ENCODE results near the gene ACSBG1.
A peak's percentile ranks its signal among the peaks of the same experiment; 100 is the strongest.
"Not testable (repeated sequence)": the region's sequence is repeated elsewhere in the genome, so short reads cannot be mapped to it uniquely, and the experiment has no call there.

The ACSBG1 gene

DNA sequence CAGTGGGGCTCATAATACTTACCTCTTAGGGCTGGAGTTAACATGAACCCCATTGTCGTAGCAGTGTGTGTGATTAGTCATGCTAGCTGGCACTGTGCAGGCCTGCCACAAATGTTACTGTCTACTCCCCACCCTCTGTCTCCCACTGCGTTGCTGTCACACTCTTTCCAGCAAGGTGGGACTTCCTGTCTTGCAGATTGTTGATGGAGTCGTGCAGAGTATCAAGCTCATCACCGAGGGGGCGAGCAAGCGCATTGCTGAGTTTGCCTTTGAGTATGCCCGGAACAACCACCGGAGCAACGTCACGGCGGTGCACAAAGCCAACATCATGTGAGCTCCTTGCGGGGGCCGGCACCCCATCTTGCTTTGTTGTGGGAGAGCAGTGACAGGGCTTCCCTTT, 72.3 kb downstream of the ACSBG1 start:
- no peak for DNase-seq

DNA sequence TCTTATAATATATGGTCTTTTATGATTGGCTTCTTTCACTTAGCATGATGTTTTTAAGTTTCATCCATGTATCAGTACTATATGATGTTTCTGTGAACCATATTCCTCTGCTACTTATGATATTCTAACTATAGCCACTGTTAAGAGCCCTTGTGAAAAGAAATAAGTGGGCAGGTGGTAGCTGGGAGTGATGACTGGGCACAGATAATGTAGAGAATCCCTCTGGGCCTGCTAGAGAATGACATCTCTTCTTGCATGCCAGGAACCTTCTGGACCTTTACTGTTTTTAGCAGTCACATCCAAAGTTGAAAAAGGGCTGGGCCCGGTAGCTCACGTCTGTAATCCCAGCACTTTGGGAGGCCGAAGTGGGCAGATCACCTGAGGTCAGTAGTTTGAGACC, 75.0 kb downstream of the ACSBG1 start:
- no peak for DNase-seq

DNA sequence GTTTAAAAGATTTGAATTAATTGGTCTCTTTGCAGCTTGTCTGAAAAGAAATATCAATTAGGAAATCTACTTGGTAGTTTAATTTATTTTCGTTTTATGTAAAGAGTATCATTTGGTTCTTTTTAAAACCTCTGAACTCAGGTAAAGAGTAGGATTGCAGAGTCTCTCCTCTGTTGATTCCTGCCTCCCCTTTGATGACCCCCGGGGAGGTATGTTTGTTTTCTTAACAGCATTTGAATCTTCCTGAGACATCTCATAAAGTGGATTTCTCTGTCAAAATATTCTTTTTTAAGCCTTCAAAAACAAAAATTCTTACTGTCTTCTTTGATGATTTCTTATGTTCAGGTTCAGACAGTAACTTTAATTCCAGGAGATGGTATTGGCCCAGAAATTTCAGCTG, 77.2 kb downstream of the ACSBG1 start:
- no peak for DNase-seq

DNA sequence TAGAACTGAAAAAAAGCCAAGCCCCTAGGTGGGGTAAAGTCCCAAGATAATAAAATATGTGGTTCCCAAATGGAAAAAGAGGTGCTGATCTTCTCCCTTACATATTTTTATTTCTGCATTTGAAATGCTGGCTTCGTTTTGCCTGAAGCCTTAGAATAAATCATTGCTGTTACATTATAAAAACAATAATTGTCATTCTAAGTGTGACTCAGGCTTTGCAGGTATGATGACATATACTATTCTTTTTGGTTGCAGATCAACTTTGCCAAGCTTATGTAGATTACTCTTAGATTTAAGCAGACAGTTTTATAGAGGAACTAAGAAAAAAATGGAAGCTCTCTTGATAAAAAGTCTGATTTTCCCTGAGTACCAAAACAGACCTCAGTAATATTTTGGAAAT, 77.7 kb downstream of the ACSBG1 start:
- no peak for DNase-seq

GRCh38 chr15:78155355-78155939, 78.9 kb downstream of the ACSBG1 start:
- DNase-seq, result no peak

- DNase-seq, result no peak
Measured at GRCh38 chr15:78154955-78155354, 79.4 kb downstream of the ACSBG1 start.

DNA sequence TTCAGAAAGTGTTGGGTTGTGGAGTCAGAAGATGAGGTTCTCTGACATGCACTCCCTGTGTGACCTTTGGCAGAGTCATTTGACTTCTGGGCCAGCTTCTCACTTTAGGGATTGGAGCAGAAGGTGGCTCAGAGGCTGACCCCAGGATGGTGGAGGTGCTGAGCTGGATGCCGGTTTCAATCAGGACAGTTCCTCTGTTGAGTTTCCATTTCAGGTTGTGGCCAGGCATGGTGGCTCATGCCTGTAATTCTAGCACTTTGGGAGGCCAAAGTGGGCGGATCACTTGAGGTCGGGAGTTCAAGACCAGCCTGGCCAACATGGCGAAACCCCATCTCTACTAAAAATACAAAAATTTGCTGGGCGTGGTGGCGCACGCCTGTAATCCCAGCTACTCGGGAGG, 83.3 kb downstream of the ACSBG1 start:
- not testable (repeated sequence) for DNase-seq

DNA sequence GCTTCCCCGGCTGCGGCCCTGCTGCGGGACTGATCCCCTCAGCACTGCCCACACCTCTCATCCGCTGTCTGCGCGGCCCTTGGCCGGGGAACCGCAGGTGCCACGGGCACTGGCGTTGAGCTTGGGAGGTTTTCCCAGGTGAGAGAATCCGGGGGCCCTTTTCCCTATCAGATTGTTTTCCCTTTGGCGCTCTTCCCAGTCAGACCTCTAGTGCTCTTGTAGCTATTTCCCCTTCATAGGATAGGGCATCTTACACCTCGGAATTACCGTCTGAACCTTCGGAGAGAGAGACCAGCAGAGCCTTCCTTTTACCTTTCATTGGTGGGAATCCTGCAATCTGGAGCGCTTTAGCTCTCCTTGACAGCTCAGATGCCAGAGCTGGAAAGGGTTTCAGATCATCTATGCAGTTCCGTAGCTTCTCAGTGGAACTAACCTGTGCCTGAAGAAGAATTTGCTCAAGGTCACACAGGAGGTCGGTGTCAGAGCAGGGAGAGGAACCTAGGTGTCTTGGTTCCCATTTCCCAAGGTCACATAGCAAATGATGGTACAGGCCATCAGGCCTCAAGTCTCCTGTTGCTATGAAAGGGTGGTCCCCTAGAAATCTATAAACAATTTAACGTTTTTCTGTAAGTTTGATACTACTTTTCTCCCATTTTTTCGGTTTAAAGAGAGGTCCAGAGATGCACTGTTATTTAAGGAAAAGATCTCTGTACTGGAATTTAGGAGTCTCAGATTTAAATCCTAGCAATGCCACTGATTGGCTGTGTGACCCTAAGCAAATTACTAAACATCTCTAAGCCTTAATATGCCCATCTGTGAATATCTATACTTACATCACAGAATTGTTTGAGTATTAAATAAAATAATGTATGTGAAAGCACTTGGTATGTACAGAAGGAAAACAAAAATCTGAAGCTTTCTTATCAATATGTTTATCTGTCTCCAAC, 84.3 kb downstream of the ACSBG1 start:
- DNase-seq, result peak; percentile 38

GRCh38 chr15:78149068-78149804, 85.1 kb downstream of the ACSBG1 start, which contains the start of gene IDH3A:
IDH3A (plus strand) TSS chr15:78149362; CDS start chr15:78149404, 42 bp downstream.
- peak; percentile 94 for DNase-seq

DNA sequence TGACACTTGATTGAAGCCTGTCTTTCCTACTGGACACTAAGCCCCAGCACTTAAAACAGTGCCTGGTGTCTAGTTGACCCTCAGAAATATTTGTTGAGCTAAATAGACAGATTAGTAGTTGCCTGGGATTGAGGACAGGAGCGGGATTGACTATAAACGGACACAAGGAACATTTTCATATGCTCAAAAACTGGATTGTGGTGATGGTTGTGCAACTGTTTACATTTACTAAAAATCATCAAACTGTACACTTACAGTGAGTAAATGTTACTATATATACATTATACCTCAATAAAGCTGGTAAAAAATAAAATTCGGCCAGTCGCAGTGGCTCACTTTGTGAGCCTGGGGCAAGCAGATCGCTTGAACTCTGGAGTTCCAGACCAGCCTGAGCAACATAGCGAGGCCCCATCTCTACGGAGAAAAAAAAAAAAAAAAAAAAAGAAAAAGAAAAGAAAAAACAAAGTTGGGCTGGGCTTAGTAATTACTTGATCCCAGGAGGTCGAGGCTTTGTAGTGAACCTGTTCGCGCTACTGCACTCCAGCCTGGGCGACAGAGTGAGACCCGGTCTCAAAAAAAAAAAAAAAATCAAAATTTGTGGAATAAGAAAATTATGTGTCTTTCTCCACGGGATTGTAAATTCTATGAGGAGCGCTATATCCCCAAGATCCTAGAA, 85.8 kb downstream of the ACSBG1 start:
- DNase-seq, result peak; percentile 53

DNA sequence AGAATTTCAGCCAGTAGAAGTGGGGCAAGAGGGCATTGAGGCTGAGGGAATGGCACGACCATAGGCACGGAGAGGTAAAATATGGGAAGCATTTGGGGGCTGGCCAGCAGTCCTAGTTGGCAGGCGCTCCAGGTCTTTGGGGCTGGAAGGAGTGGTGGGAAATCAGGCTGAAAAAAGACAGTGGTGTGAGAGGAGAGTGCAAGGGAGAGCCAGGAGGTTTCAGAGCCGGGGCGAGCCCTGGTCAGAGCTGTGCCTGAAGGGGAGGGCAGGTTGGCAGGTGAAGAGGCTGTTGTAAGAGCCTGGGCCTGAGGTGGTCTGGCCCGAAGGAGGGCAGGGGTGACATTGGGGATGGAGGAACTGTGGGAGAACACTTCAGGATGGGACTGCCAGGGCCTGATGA, 86.8 kb downstream of the ACSBG1 start:
- DNase-seq, result no peak

DNA sequence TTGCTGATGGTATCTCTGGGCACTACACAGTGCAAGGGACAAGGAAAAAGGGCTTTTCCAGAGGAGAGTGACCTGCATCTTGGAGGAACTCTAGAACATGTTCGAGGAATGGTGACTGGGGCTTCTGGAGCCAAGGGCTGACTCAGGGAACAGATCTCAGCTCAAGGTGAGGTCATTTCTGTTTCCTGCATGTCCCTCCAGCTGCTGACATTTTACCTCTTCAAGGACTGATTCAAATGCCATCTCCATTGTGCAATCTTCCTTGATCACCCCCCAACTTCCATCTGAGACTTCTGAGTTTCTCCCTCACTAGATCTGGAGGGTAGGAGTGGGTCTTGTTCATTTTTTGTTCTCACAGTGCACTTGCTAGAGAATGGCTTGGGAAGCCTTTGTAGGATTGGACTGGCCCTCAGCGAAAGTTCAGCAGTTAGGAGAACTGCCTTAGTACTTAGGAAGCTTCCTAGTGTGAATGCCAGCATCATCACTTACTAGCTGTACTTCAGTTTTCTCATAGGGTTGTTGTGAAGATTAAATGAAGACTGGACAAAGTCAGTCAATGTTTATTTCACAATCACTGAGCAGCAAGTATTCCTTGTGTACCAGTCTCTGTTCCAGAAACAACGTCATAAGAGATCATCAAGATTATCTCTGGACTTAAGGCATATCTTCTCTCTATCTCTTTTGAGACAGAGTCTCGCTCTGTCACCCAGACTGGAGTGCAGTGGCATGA, 87.8 kb downstream of the ACSBG1 start:
- DNase-seq, result no peak

DNA sequence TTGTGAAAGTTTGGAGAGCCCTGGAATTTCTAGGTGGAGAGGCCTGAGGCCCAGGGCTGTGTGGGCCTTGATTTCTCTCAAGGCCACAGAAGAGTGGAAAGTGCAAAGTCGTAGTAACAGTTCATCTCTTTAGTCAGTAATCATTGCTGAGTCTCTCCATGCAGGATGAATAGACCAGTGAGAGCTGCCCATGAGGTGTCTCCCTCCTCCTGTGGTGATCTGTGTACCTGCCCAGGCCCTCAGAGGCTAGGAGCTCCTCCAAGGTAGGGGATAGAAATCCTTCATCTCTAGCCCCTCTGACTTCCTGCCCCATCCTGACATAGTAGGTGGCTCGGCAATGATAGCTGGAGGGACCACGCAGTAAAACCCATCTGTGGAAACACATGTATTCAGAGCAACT, 92.0 kb downstream of the ACSBG1 start:
- no peak for DNase-seq

DNA sequence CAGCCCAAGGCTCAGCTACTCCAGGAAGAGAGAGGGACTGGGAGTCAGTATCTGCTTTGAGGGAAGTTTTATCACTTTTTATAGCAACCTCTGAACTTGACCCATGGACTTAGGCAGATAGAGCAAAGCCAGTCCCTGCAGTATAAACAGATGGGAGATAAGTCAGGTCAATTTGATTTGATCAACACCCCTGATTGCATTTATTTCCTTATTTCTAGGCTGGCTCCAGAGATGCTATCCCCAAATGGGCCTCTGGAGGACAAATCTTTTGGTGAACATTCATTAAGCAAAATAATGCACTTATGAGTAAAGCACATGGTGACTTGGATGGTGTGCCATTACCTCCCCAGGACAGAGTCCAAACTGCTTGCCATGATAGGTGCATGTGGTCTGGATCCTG, 94.1 kb downstream of the ACSBG1 start:
- DNase-seq, result no peak

DNA sequence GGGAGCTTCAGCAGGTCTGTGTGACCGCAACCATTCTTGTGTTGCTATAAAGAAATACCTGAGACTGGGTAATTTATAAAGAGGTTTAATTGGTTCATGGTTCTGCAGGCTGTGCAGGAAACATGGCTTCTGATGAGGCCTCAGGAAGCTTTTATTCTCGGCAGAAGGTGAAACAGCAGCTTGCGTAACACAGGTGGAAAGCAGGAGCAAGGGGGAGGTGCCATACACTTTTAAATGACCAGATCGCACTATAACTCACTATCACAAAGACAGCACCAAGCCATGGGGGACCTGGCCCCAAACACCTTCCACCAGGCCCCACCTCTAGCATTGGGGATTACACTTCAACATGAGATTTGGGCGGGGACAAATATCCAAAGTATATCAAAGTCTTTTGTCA, 94.8 kb downstream of the ACSBG1 start:
- DNase-seq, result no peak

DNA sequence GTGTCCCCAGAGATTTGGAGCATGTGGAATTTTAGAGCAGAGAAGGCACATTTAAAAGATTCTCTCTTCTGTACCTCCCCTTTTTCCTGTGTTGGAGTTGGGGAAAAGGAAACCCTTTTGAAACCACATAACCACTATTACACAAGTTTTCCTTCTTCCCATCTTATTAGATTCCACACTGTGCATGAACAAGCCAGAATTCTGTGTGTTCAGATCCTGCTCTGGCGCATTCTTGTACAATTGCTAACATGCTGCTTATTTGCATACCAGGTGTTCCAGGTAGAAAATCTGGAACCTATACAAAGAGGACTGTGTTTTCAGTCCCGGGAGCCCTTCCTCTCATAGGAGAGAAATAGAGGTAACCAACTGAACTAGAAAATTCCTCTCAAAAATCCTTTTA, 100.6 kb downstream of the ACSBG1 start:
- no peak for DNase-seq

DNA sequence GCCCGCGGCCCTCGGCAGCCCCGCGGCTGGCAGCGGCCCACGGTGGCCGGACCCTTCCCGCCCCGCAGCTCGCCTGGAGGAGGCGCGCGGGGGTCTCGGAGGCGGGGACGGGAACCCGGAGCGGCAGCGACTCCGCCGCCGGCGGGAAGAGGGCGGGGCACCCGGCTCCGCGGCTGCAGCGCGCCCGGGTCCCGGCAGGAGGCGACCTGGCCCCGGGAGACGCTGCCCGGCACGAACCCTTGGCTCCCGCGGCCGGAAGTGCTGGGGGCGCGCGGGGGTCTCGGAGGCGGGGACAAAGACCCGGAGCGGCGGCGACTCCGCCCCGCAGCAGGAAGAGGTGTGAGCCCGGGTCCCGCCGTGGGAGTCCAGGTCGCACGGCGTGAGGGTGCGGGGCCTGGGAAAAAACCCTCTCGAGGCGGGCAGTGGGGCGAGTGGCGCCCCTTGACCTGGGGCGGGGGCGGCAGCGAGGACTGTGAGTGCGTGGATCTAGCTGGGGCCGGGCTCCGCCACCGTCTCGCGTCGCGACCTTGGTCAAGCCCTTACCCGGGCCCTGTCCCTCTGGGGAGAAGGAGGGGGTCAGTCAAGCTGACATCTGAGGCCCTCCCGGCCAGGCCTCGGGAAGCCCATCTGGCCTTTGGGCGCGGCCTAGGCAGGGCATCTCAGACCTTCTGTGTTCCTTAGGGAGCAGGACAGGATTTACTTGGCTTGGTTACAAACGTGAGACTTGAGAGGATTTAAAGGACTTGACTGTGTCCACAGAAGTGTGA, 102.9 kb downstream of the ACSBG1 start, which contains the start of gene CIB2:
TSS of gene CIB2 (minus strand) at position 151 of the 767 bp plus-strand sequence. CDS start 230 bp downstream, outside the sequence.
- peak; percentile 75 for DNase-seq

DNA sequence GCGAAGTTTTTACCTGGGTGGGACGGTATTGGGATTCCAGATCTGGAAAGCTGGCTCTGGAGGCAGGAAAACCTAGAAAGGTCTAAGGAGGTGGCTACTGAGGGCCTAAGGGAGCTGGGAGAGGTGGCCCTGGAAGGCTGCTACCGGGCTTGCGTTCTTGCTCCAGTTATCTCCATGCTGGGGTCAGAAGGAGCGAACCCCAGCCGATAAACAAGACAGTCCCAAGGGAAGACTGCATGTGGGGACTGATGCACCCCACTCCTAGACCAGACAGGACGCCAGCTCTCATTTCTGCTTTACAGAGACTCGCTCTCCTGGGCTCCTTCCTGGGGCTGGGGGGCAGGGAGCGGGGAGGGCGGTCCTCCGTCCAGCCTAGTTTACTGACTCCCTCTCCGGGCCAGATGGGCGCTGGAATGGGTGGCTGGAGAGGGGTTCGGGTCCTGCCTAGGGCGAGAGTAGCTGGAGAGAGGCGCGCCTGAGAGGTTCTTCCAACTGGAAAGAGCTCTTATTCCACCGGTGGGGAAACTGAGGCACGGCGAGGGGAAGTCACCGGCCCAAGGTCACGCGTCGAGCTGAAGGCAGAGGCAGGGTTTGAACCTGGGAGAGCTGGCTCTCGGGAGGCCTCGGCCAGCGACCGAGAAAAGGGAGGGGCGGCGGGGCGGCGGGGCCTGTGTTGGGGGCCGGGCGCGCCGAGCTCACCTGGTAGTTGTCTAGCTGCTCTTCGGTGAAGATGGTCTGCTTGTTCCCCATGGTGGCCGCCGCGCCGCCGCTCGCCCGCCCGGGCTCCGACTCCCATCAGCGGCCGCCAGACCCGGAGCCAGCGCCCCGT, 103.7 kb downstream of the ACSBG1 start:
- DNase-seq, result no peak

GRCh38 chr15:78129751-78130287, 104.5 kb downstream of the ACSBG1 start:
- no peak for DNase-seq

All from NCI-H146 (cell line).